Kidney (tissue), 14 donors: Measurements from ENCODE around the gene KCNQ1OT1. TPM values are rescaled to one million over a fixed set of nuclear protein-coding genes. Genes with fewer than 3 reads are reported as not detected.
A peak's percentile ranks its signal among the peaks of the same experiment; 100 is the strongest.

Experiments
- DNase-seq, 5 donors: peaks; one replicate each; pipeline ENCODE4 v3.0.0-alpha.2; 2013 to 2020
- FAIRE-seq: peaks from 2 replicates; lab custom pipeline; 2012; peaks lifted over from hg19 to GRCh38; lab: Jason Lieb, UNC
- H3K27ac ChIP-seq, 2 donors: one replicate each; pipeline ENCODE4 v1.7.0; 2013; ENCODE audit warnings: low read depth in 2 of 2, low read length in 2 of 2, inconsistent platforms in 1 of 2
- H3K27me3 ChIP-seq: one replicate; pipeline ENCODE4 v1.7.1; 2013; ENCODE audit warnings: low read length, inconsistent platforms; ENCODE audit not compliant: control insufficient read depth, insufficient read depth
- H3K36me3 ChIP-seq, 3 donors: one replicate each; pipeline versions ENCODE4 v1.7.0 to v1.7.1; 2013; ENCODE audit warnings: low read length in 3 of 3, control low read depth in 1 of 3, inconsistent platforms in 1 of 3; ENCODE audit not compliant: insufficient read depth in 3 of 3, control insufficient read depth in 2 of 3
- H3K4me1 ChIP-seq, 3 donors: one replicate each; pipeline versions ENCODE4 v1.7.0 to v1.7.1; 2013; ENCODE audit warnings: low read length in 3 of 3, inconsistent platforms in 1 of 3, low read depth in 1 of 3; ENCODE audit not compliant: control insufficient read depth in 2 of 3, insufficient read depth in 2 of 3
- H3K4me3 ChIP-seq, 3 donors: one replicate each; pipeline versions ENCODE4 v1.7.0 to v1.8.1; 2013; ENCODE audit warnings: low read length in 3 of 3, control low read depth in 1 of 3, inconsistent platforms in 1 of 3
- H3K9ac ChIP-seq, 3 donors: one replicate each; pipeline versions ENCODE4 v1.7.0 to v1.7.1; 2013; ENCODE audit warnings: low read length in 3 of 3, control low read depth in 1 of 3, inconsistent platforms in 1 of 3
- H3K9me3 ChIP-seq, 3 donors: one replicate each; pipeline versions ENCODE4 v1.7.0 to v1.7.1; 2013; ENCODE audit warnings: low read length in 3 of 3, control low read depth in 1 of 3, inconsistent platforms in 1 of 3; ENCODE audit not compliant: control insufficient read depth in 2 of 3, insufficient read depth in 1 of 3
- intact Hi-C: fragments of 100-400 bp; cut with DNase I; formaldehyde crosslinking; loops from one replicate; pipeline ENCODE4 v1.11.1; 2022
- polyA plus RNA-seq: library from polyadenylated mRNA; stranded (reverse); fragments of 350-450 nt; fragmentation: Illumina TruSeq; extraction: RNeasy Lipid Tissue Mini Kit (QIAGEN cat#74804); gene quantifications from one replicate; pipeline ENCODE4 v1.2.3, GENCODE V29; 2014; ENCODE audit warnings: low read depth, low replicate concordance; ENCODE audit not compliant: insufficient read depth
- total RNA-seq: library from RNA; stranded (reverse); fragmentation: NEBNext Ultra II Directional; extraction: Animal tissue kit (Norgen Biotek cat#: 25700); gene quantifications from one replicate; pipeline ENCODE4 v1.2.1, GENCODE V29; 2021
- TF ChIP-seq, protein P1 (sequence below): IDR thresholded peaks from 3 replicates; pipeline ENCODE4 v1.5.1; 2012; ENCODE audit warnings: mild to moderate bottlenecking, moderate library complexity, borderline replicate concordance; ENCODE audit not compliant: insufficient read depth; ENCODE audit errors: extremely low read depth
- donor health status: control.
- donor health status: control.
- donor health status: control.
- donor health status: control.
- donor health status: control.
- donor health status: DM: yes; HTN: yes; CAD: no.
- donor health status: Normal renal cell carcinoma (clear cell type).

Gene KCNQ1OT1
- total and polyA plus RNA-seq, 2 donors from 2014 or later, result 0.22 to 4.4 TPM

DNA sequence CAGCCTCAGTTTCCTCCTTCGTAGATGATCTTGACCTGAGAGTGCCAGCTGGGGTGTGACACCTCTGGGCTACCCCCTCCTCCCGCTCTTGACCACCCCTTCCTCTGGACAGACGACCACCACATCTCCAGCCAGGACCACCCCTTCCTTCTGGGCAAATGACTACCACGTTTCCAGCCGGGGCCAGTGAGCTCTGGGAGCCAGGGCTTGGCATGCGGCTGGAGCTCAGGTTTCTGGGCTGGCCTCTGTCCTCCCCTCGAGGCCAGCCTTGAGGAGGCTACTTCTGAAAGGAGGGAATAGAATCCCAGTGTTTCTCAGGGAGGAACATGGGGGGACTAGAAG is 120.9 kb downstream of the KCNQ1OT1 start:
- Histone ChIP-seq H3K9ac (no peak overlapping the region), H3K9me3 (no peaks in the 10 kb centered on the region), H3K4me3 (no peak overlapping the region), H3K4me1 (no peaks in the 10 kb centered on the region), H3K27me3 (no peaks in the 10 kb centered on the region), H3K36me3 (no peaks in the 10 kb centered on the region), H3K27ac (no peak overlapping the region)
- FAIRE-seq (no peak), DNase-seq (peak in 3 of 5 donors; percentile 9 to 44 (median 38))
- TF ChIP-seq, protein P1, sequence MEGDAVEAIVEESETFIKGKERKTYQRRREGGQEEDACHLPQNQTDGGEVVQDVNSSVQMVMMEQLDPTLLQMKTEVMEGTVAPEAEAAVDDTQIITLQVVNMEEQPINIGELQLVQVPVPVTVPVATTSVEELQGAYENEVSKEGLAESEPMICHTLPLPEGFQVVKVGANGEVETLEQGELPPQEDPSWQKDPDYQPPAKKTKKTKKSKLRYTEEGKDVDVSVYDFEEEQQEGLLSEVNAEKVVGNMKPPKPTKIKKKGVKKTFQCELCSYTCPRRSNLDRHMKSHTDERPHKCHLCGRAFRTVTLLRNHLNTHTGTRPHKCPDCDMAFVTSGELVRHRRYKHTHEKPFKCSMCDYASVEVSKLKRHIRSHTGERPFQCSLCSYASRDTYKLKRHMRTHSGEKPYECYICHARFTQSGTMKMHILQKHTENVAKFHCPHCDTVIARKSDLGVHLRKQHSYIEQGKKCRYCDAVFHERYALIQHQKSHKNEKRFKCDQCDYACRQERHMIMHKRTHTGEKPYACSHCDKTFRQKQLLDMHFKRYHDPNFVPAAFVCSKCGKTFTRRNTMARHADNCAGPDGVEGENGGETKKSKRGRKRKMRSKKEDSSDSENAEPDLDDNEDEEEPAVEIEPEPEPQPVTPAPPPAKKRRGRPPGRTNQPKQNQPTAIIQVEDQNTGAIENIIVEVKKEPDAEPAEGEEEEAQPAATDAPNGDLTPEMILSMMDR, result no peak
- intact Hi-C loops, result no loop called here

DNA sequence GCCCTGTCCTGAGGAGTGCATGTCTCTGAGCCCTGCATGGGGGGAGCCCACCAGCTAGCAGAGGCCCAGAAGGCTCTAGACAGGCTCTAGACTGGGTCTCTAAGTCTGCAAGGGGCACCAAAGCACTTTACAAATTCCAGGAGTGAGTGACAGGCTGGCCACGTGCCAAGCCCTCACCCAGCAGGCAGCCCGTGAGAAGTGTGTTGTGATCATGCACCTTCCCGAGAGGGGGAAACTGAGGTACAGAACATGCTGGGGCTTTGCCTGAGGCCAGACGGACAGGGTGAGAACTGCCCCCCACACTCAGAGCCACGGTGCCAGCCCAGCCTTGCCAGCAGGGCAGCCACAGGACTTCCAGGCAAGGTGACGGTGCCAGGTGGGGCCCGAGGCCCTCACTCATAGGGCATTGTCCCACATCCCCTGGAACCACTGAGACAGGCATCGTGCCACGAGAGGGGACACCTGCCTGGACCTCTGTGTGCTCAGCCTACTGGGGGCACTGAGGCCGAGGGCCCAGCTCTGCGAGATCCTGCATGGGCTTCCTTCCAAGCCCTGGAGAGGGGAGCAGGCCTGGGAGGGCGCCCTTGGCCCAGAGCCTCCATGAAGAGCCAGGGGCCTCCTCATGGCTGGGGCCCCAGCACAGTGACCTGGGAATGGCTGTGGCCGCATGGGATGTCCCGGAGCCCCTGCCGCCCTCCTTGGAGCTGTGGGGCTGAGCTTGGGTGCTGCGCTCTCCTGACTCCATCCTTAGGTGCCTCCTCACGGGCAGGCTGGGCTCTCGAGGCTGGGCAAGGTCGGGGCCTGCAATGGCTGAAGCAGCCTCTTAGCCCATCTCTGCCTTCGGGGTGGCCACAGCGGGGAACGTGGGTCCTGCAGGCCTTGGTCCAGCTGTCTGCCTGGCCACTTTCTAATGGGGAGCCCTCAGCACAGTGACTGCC is 121.5 kb downstream of the KCNQ1OT1 start:
- DNase-seq (peak in 4 of 5 donors; percentile 4 to 66 (median 42)), FAIRE-seq (no peak)
- Histone ChIP-seq H3K4me3 (no peak overlapping the region), H3K27me3 (no peaks in the 10 kb centered on the region), H3K9me3 (no peaks in the 10 kb centered on the region), H3K27ac (no peak overlapping the region), H3K36me3 (no peaks in the 10 kb centered on the region), H3K9ac (no peak overlapping the region), H3K4me1 (no peaks in the 10 kb centered on the region)
- TF ChIP-seq, protein P1, result no peak
- intact Hi-C loops, result no loop called here

DNA sequence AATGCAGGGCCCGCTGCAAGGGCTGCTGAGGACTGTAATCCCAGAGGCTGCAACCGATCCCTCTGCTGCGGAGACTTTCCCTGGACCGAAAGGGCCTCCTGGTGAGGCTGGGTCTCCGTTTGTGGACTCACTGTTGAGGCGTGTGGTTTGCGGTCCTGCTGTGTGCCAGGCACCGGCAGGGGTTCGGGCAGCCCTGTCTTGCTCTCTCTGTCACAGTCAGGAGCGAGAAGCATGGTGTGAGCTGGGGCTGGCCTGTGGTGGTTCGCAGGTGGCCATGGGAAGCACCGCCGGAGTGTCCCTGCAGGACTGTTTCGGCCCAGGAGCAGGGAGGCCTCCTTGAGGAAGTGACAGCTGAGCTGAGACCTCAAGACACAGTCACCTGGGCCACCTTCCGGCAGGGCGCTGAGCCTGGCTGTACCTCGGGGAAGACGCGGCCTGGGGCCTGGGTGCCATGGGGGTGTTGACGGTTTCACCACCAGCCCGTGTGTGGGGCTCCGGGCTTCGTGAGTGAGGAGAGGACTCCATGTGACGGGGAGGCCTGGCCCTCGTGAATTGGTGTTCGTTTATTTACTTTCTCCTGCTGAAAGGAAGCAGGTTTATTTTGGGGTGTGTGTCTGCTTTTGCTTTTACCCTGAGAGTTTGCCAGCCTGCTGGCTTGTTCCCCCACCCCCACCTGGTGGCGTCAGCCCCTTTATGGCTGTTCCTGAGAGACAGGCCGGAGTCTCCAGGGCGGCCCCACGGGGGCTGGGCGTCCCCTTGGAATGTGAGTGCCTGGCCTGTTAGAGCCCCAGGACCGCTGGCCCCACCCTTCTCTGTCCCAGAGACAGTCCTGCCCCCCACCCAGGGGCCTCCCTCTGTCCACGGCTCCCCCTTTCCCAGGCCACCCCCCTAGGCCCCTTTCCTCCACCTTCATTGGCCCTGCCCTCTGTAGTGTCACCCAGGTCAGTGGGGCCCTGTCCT is 122.5 kb downstream of the KCNQ1OT1 start:
- Histone ChIP-seq H3K4me1 (no peaks in the 10 kb centered on the region), H3K27ac (no peak overlapping the region), H3K9ac (no peak overlapping the region), H3K36me3 (no peaks in the 10 kb centered on the region), H3K9me3 (no peaks in the 10 kb centered on the region), H3K4me3 (no peak overlapping the region), H3K27me3 (no peaks in the 10 kb centered on the region)
- no peak for FAIRE-seq
- peak in 4 of 5 donors; percentile 21 to 73 (median 40) for DNase-seq
- intact Hi-C loops, result no loop called here
- TF ChIP-seq, protein P1, result no peak
